Panc1 (cell line): ENCODE results near the gene PTTG1IP. TPM values are rescaled to one million over a fixed set of nuclear protein-coding genes. Genes with fewer than 3 reads are reported as not detected.

ENCODE experiments used
- ATAC-seq: fragments of 200-7000 bp; cut with Tn5 transposase; 2 replicates; pipeline ENCODE4 v1.9.1; 2020; ENCODE audit warnings: mild to moderate bottlenecking, moderate library complexity
- BruUV-seq: library from RNA; stranded (reverse); fragments of 400-500 nt; replicated peaks from 2 replicates; lab custom pipeline; 2021; lab: Mats Ljungman, UMichigan
- CTCF ChIA-PET: fragments of 300-600 bp; sonication (Branson Sonifier 250); formaldehyde crosslinking; loops from one replicate; lab custom pipeline; 2022; ENCODE audit warnings: antibody characterized with exemption; lab: Charles Lee
- POLR2A ChIA-PET: fragments of 300-600 bp; sonication (Branson Sonifier 250); formaldehyde crosslinking; loops from one replicate; lab custom pipeline; 2022; ENCODE audit warnings: antibody characterized with exemption; lab: Charles Lee
- DNase-seq: peaks from one replicate; pipeline ENCODE4 v3.0.0-alpha.2; 2010; ENCODE audit warnings: low read depth, low spot score
- H3K27ac ChIP-seq: 2 replicates; pipeline ENCODE4 v1.5.1; 2011; ENCODE audit warnings: mild to moderate bottlenecking, low read length, inconsistent platforms
- H3K27me3 ChIP-seq: fragments of 200-500 bp; sonication (Bioruptor generic); 2 replicates; pipeline ENCODE4 v1.6.0; 2014; ENCODE audit warnings: low read length, inconsistent platforms; ENCODE audit not compliant: control insufficient read depth, insufficient read depth
- H3K36me3 ChIP-seq: fragments of 200-500 bp; sonication (Bioruptor generic); 2 replicates; pipeline ENCODE4 v1.5.1; 2014; ENCODE audit warnings: inconsistent platforms, mild to moderate bottlenecking, low read length, moderate library complexity; ENCODE audit not compliant: control insufficient read depth, insufficient read depth
- H3K4me1 ChIP-seq: 2 replicates; pipeline ENCODE4 v1.5.1; 2011; ENCODE audit warnings: inconsistent platforms, mild to moderate bottlenecking, low read length, moderate library complexity; ENCODE audit not compliant: control insufficient read depth, insufficient read depth
- H3K4me3 ChIP-seq, 2 experiments: 2 replicates each; pipeline ENCODE4 v1.5.1; 2011 to 2012; ENCODE audit warnings: low read depth in 2 of 2, low read length in 2 of 2, mild to moderate bottlenecking in 2 of 2, inconsistent platforms in 1 of 2, moderate library complexity in 1 of 2
- H3K9me3 ChIP-seq: fragments of 200-500 bp; sonication (Bioruptor generic); 2 replicates; pipeline ENCODE4 v1.5.1; 2014; ENCODE audit warnings: low read depth, mild to moderate bottlenecking, inconsistent platforms, low read length, moderate library complexity; ENCODE audit not compliant: control insufficient read depth, insufficient read depth
- POLR2AphosphoS5 ChIP-seq: IDR thresholded peaks from 2 replicates; pipeline ENCODE4 v1.6.1; 2012; ENCODE audit warnings: mild to moderate bottlenecking, low read depth, low read length, moderate library complexity
- SIN3A ChIP-seq: IDR thresholded peaks from 2 replicates; pipeline ENCODE4 v1.6.1; 2012; ENCODE audit warnings: low read depth, mild to moderate bottlenecking, low read length, moderate library complexity, borderline replicate concordance; ENCODE audit not compliant: insufficient read depth
- TCF7L2 ChIP-seq: IDR thresholded peaks from 2 replicates; pipeline ENCODE4 v1.6.1; 2011; ENCODE audit warnings: mild to moderate bottlenecking, low read depth, low read length, inconsistent platforms
- in situ Hi-C: cut with HindIII; loops from 2 replicates; pipeline ENCODE4 v1.10.0; 2016; ENCODE audit warnings: low sequenced_read_pairs, low pct_unique_long_range_greater_than_20kb
- intact Hi-C: fragments of 100-400 bp; cut with micrococcal nuclease; formaldehyde crosslinking; loops from one replicate; pipeline ENCODE4 v1.10.0; 2022; ENCODE audit not compliant: unreplicated experiment
- total RNA-seq: library from RNA; stranded (reverse); gene quantifications from one replicate; pipeline ENCODE4 v1.2.1, GENCODE V29; 2021; ENCODE audit not compliant: unreplicated experiment
- TF ChIP-seq, protein P1 (sequence below): fragments of 450-650 bp; IDR thresholded peaks from 2 replicates; pipeline ENCODE4 v1.5.1; 2017; ENCODE audit warnings: mild to moderate bottlenecking
- TF ChIP-seq, protein P2 (sequence below), 2 experiments: IDR thresholded peaks; 2 replicates each; pipeline ENCODE4 v1.6.1; 2011 to 2012; ENCODE audit warnings: low read depth in 2 of 2, control low read depth in 1 of 2, low read length in 1 of 2, mild to moderate bottlenecking in 1 of 2, moderate library complexity in 1 of 2; ENCODE audit not compliant: insufficient read depth in 1 of 2

The PTTG1IP gene
- total RNA-seq, 1 experiment from 2014 or later, result 226 TPM

DNA sequence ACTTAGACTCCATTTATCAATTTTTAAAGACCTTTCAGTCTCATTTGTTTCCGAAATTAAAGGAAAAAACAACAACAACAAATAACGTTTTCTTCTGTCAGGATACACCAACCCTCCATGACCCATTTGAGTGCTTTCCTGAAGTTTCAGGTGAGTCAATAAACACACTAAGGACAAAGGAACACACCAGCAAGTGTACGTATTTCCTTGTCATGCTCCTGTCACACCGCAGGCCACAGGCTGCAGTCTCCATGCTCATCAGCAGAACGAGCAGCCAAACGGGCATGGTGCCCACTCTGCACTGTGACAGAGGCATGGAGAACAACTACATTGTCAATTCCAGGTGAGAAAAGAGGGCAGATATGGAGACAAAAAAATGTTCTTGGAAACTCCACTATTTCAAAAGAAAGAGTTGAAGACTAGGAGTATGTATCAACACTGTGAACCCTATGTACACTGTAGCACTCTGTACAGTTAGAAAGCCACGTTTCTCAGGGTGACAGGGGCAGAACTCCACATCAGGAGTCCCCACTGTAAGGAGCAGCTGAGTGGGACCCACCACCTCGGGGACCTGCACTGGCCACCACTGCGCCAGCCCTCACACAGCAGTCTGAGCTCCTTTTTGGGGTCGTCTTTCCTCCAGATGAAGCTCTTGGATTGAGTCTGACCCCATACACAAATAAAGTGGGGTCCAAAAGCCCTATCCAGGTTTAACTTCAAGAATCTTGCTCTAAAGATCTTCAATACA, 2.6 kb downstream of the PTTG1IP start:
- 0 out of 2 replicates have a peak, but pooled peaks have one; percentile 48 for TF ChIP-seq SIN3A
- TF ChIP-seq, protein P1, sequence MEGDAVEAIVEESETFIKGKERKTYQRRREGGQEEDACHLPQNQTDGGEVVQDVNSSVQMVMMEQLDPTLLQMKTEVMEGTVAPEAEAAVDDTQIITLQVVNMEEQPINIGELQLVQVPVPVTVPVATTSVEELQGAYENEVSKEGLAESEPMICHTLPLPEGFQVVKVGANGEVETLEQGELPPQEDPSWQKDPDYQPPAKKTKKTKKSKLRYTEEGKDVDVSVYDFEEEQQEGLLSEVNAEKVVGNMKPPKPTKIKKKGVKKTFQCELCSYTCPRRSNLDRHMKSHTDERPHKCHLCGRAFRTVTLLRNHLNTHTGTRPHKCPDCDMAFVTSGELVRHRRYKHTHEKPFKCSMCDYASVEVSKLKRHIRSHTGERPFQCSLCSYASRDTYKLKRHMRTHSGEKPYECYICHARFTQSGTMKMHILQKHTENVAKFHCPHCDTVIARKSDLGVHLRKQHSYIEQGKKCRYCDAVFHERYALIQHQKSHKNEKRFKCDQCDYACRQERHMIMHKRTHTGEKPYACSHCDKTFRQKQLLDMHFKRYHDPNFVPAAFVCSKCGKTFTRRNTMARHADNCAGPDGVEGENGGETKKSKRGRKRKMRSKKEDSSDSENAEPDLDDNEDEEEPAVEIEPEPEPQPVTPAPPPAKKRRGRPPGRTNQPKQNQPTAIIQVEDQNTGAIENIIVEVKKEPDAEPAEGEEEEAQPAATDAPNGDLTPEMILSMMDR, result no peak
- DNase-seq, result no peak
- ChIA-PET POLR2A (no interaction called here), CTCF (no interaction called here)
- H3K27me3 ChIP-seq, result no peaks in the 10 kb centered on the region
- peaks cover 52% of the 10 kb centered on the region for H3K4me1 ChIP-seq
- H3K27ac ChIP-seq, result peak overlapping the region; percentile 95
- intact Hi-C loops, result loop anchor here (10.0 kb wide), 1 partner anchor 54 kb away; the partner anchor contains the start of gene ITGB2
- H3K9me3 ChIP-seq, result no peaks in the 10 kb centered on the region
- ATAC-seq, result no peak
- BruUV-seq, result no TSS peak
- H3K4me3 ChIP-seq, result peak overlapping the region; percentile 81 to 85
- in situ Hi-C loops, result no loop called here
- no peaks in the 10 kb centered on the region; the same call in 1 of the 2 replicates for H3K36me3 ChIP-seq

DNA sequence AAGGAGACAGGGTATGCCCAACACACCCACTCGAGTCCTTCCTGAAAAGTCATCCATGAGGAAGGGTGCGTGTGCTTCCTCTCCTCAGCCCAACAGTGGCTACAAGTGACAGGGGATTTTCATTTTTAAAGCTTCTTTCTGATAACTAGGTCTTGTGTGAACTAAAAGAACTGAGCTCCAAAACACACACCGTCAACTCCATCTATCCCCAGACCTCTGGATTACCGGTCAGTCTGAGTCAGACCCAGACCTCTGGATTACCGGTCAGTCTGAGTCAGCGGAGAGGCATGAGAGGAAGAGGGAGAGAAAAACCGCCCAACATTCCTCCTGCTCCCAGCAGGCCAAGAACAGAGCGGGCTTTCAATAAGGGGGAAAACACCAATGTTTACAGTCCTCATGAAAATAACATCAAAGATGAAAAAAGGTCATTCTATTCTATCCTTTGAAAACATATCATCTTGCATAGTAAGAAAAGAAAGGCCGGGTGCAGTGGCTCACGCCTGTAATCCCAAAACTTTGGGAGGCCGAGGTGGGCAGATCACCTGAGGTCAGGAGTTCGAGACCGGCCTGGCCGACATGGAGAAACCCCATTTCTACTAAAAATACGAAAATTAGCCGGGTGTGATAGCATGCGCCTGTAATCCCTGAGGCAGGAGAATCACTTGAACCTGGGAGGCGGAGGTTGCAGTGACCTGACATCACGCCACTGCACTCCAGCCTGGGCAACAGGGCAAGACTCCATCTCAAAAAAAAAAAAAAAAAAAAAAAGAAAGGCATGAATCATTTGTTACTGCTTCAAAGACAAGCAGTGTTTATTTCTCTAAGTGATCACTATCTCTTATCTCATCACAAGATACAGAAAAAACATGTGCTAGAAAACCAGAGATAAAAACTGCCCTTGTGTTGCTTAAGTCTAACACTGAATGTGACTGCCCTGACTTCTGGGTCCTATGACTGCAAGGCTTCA, 3.4 kb downstream of the PTTG1IP start:
- ChIA-PET CTCF (no interaction called here), POLR2A (no interaction called here)
- H3K27me3 ChIP-seq, result no peaks in the 10 kb centered on the region
- ATAC-seq (peak; percentile 74), DNase-seq (no peak)
- TF ChIP-seq TCF7L2 (peak; percentile 46; the same call in 1 of the 2 replicates), POLR2AphosphoS5 (peak; percentile 63), SIN3A (no peak)
- TF ChIP-seq, protein P1, result no peak
- TF ChIP-seq, protein P2, sequence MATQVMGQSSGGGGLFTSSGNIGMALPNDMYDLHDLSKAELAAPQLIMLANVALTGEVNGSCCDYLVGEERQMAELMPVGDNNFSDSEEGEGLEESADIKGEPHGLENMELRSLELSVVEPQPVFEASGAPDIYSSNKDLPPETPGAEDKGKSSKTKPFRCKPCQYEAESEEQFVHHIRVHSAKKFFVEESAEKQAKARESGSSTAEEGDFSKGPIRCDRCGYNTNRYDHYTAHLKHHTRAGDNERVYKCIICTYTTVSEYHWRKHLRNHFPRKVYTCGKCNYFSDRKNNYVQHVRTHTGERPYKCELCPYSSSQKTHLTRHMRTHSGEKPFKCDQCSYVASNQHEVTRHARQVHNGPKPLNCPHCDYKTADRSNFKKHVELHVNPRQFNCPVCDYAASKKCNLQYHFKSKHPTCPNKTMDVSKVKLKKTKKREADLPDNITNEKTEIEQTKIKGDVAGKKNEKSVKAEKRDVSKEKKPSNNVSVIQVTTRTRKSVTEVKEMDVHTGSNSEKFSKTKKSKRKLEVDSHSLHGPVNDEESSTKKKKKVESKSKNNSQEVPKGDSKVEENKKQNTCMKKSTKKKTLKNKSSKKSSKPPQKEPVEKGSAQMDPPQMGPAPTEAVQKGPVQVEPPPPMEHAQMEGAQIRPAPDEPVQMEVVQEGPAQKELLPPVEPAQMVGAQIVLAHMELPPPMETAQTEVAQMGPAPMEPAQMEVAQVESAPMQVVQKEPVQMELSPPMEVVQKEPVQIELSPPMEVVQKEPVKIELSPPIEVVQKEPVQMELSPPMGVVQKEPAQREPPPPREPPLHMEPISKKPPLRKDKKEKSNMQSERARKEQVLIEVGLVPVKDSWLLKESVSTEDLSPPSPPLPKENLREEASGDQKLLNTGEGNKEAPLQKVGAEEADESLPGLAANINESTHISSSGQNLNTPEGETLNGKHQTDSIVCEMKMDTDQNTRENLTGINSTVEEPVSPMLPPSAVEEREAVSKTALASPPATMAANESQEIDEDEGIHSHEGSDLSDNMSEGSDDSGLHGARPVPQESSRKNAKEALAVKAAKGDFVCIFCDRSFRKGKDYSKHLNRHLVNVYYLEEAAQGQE (IDR thresholded peaks at IDR 0.05; ENCODE audit: insufficient read depth in 1 of 2, low read depth in 2 of 2, low read length in 1 of 2), result no peak
- in situ Hi-C loops, result no loop called here
- no TSS peak for BruUV-seq
- peak overlapping the region; percentile 95 for H3K27ac ChIP-seq
- no peaks in the 10 kb centered on the region for H3K9me3 ChIP-seq
- peak overlapping the region; percentile 81 to 85 for H3K4me3 ChIP-seq
- no peaks in the 10 kb centered on the region; the same call in 1 of the 2 replicates for H3K36me3 ChIP-seq
- peaks cover 53% of the 10 kb centered on the region for H3K4me1 ChIP-seq
- intact Hi-C loops, result loop anchor here (10.0 kb wide), 1 partner anchor 55 kb away; the partner anchor contains the start of gene ITGB2
